AG09309 (cell line): ENCODE measurements around the gene ATOH8.
"Not testable (repeated sequence)": the region's sequence is repeated elsewhere in the genome, so short reads cannot be mapped to it uniquely, and the experiment has no call there.

Experiments
- DNase-seq: peaks from one replicate; pipeline ENCODE4 v3.0.0-alpha.2; 2010; ENCODE audit warnings: low read depth
- H3K4me3 ChIP-seq: 2 replicates; pipeline ENCODE4 v1.5.1; 2011; ENCODE audit warnings: mild to moderate bottlenecking, low read depth, low read length, moderate library complexity; ENCODE audit not compliant: control insufficient read depth
- TF ChIP-seq, protein P1 (sequence below): IDR thresholded peaks from 2 replicates; pipeline ENCODE4 v1.5.1; 2011; ENCODE audit warnings: mild to moderate bottlenecking, low read depth, low read length, inconsistent platforms; ENCODE audit not compliant: insufficient read depth, control insufficient read depth; ENCODE audit errors: missing control alignments

ATOH8 gene

DNA sequence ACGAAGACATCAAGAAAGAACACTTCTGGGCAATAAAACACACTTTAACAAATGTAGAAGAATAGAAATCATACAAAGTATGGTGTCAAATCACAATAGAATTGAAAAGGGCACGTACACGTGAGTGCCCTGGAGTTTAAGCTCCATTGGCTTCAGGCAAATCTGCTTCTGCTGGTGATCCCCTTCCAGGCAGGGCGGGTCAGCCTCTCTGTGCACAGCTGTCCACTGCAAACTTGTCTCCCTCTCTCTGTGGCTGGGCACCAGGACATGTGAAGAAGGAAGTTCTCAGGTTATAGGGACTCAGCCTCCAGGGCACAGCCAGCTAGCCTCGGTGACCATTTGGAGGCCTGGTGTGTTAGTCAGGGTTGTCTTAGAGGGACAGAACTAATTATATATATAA is 69.0 kb downstream of the ATOH8 start:
- DNase-seq = no peak
- TF ChIP-seq, protein P1, sequence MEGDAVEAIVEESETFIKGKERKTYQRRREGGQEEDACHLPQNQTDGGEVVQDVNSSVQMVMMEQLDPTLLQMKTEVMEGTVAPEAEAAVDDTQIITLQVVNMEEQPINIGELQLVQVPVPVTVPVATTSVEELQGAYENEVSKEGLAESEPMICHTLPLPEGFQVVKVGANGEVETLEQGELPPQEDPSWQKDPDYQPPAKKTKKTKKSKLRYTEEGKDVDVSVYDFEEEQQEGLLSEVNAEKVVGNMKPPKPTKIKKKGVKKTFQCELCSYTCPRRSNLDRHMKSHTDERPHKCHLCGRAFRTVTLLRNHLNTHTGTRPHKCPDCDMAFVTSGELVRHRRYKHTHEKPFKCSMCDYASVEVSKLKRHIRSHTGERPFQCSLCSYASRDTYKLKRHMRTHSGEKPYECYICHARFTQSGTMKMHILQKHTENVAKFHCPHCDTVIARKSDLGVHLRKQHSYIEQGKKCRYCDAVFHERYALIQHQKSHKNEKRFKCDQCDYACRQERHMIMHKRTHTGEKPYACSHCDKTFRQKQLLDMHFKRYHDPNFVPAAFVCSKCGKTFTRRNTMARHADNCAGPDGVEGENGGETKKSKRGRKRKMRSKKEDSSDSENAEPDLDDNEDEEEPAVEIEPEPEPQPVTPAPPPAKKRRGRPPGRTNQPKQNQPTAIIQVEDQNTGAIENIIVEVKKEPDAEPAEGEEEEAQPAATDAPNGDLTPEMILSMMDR = no peak

DNA sequence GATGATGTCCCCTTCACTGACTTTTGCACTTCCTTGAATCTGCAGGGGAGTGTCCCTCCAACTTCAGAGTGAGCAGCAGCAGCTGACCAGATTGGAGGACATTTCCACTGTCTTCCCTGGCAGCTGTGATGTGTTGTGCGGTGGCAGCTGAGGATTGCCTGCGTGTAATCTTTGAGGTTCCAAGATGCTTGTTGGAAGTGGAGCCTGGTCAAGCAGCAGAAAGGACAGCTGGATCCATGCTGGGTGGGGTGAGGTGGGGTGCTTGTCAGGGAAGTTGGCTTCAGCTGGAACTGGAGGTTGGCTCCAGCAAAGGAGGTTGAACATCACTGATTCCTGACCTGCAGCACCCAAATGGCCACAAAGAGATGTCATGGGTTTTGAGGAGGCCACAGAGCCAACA is 70.2 kb downstream of the ATOH8 start:
- TF ChIP-seq, protein P1 = no peak
- no peak overlapping the region for H3K4me3 ChIP-seq
- DNase-seq = no peak

More for the DNA sequence above, 69.0 kb downstream of the ATOH8 start:
- no peak overlapping the region for H3K4me3 ChIP-seq

DNA sequence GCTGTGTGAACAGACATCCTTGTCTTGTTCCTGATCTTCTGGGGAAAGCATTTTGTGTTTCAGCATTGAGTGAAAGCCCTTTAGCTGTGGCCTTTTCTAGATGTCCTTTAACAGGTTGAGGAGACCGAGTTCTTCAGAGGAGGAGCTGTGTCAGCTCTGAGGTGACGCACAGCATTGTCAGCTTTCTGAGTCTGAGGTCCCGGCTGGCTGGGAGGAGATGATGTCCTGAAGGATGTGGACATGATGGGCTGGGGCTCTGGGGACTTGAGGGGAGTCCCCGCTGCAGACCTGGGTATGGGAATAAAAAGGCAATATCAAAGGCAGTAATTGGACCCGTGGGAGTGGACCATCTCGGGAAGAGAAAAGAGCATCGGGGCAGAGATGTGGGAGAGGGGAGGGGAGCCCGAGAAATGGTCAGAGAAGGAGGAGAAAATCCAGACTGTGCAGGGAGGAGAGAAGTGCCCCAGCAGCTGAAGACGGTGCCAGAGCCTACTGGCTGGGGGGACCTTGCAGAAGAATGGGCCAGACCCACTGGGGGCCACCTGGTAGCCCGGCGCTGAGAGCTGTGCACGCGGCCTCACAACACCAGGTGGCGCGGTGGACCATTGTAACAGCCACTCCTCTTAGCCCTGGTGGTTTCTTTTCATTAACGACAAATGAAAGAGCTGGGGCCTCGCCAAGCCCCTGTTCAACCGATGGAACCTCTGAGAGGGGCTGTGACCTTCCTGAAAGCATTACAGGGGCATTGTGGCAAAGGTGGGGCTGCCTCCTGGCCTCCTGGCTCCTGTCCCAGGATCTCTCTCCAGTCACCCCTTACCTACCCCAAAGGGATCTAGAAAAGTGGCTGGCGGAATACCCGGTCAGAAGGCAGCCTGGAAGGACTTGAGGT is 73.4 kb downstream of the ATOH8 start:
- peak overlapping the region; percentile 3 for H3K4me3 ChIP-seq
- TF ChIP-seq, protein P1 = peak; percentile 91
- no peak for DNase-seq

DNA sequence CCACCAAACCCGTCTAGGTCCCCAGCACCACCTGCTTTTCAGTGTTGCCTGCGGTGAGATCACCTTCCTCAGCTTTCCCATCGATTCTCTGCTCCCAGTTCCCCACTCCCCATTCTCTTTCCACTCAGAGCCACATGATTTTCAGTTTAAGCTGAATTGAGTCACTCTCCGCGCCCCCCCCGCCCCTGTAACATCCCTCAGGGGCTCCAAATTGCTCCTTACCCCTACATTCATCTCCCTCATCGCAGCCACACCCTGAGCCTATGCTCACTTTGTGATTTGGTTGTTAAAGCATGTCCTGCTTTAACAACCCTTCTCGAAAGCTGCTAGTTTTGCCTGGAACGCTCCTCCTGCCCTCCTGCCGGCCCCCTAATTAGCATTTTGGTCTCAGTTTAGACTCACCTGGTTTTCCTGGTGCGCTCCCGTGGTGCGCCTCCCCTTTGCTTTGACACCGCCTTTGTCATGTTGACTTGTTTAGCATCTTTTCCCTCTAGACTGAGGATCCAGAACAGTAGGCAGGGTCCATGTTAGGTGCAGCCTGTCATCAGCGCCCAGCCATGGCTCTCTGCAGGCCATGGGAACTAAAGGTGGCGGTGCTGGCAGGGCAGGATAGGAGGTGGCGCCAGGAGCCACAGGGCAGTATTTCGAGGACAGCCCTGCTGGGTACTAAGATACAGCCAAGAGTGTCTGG is 74.2 kb downstream of the ATOH8 start:
- no peak for DNase-seq
- TF ChIP-seq, protein P1 = no peak
- no peak overlapping the region for H3K4me3 ChIP-seq

DNA sequence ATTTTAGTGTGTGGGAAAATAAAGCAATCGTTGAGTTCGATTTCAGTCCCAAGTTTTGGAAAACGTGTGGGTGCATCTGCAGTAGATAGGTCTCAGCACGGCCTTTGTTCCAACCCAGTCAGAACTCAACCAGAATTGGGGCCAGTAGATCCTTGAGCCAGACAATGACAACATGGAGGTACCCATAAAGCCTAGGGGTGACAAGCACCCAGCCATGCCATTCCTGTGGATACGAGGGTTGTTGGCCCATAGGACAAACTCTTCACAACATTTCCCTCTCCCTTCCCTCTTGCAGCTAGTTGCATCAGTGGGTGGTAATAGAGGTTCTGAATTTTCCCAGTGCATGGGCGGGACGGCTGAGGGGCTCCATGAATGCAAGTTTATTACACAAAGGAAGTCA is 74.9 kb downstream of the ATOH8 start:
- H3K4me3 ChIP-seq = no peak overlapping the region
- TF ChIP-seq, protein P1 = no peak
- no peak for DNase-seq

DNA sequence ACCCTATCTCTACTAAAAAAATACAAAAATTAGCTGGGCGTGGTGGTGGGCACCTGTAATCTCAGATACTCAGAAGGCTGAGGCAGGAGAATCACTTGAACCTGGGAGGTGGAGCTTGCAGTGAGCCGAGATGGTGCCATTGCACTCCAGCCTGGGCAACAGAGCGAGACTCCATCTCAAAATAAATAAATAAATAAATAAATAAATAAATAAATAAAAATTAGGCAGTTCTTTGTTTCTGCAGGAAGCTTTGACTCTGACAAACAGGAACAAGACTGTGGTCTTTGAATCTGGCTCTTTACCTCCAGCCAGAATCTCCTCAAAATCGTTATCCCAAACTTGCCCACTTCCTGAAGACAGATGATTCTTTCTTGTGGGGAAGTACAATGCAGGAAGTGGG is 75.6 kb downstream of the ATOH8 start:
- not testable (repeated sequence) for H3K4me3 ChIP-seq, DNase-seq

DNA sequence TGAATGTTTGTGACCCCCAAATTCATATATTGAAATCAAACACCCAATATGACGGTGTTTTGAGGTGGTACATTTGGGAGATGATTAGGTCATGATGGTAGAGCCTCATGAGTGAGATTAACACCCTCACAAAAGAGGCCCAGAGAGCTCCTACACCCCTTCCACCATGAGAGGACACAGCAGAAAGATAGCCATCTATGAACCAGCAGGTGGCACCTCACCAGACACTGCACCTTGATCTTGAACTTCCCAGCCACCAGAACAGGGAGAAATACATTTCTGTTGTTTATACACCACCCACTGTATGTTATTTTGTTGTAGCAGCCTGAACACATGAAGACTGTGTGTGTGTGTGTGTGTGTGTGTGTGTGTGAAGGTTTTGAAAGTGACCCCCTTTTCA is 76.9 kb downstream of the ATOH8 start:
- no peak for DNase-seq
- TF ChIP-seq, protein P1 = peak; percentile 23
- H3K4me3 ChIP-seq = no peak overlapping the region
